Keratinocyte (primary cell): ENCODE measurements around the gene CHIT1. TPM values are rescaled to one million over a fixed set of nuclear protein-coding genes. Genes with fewer than 3 reads are reported as not detected.

ENCODE experiments used
- DNase-seq: peaks from one replicate; pipeline ENCODE4 v3.0.0-alpha.2; 2011; ENCODE audit warnings: low read depth, missing footprints, low spot score
- FAIRE-seq: peaks from 2 replicates; lab custom pipeline; 2011; peaks lifted over from hg19 to GRCh38; lab: Jason Lieb, UNC
- H2AFZ ChIP-seq: 2 replicates; pipeline ENCODE4 v1.6.0; 2012; ENCODE audit warnings: low read length, control low read depth, inconsistent platforms; ENCODE audit not compliant: control insufficient read depth
- H3K27ac ChIP-seq: 2 replicates; pipeline ENCODE4 v1.5.1; 2011; ENCODE audit warnings: low read length; ENCODE audit not compliant: control insufficient read depth, insufficient read depth
- H3K27me3 ChIP-seq: 3 replicates; pipeline ENCODE4 v1.6.0; 2011; ENCODE audit warnings: low read length; ENCODE audit not compliant: control insufficient read depth, insufficient read depth; ENCODE audit errors: extremely low read depth
- H3K36me3 ChIP-seq, 2 experiments: 2 replicates in 1 of 2; 3 replicates in 1 of 2; pipeline ENCODE4 v1.5.1; 2011; ENCODE audit warnings: low read length in 2 of 2, mild to moderate bottlenecking in 1 of 2; ENCODE audit not compliant: control insufficient read depth in 2 of 2, insufficient read depth in 2 of 2; ENCODE audit errors: extremely low read depth in 1 of 2
- H3K4me1 ChIP-seq: 3 replicates; pipeline ENCODE4 v1.5.1; 2011; ENCODE audit warnings: low read length; ENCODE audit not compliant: control insufficient read depth, insufficient read depth; ENCODE audit errors: extremely low read depth
- H3K4me2 ChIP-seq: 3 replicates; pipeline ENCODE4 v1.6.0; 2011; ENCODE audit warnings: low read depth, low read length; ENCODE audit not compliant: control insufficient read depth, insufficient read depth; ENCODE audit errors: extremely low read depth
- H3K4me3 ChIP-seq, 3 experiments: fragments of 200-600 bp in 1 of 3; sonication (generic) in 1 of 3; 2 replicates in 2 of 3; 3 replicates in 1 of 3; pipeline ENCODE4 v1.5.1; 2011 to 2016; ENCODE audit warnings: low read length in 3 of 3, mild to moderate bottlenecking in 3 of 3, control low read depth in 2 of 3, inconsistent platforms in 1 of 3, low read depth in 1 of 3, mixed read lengths in 1 of 3, mixed run types in 1 of 3, moderate library complexity in 1 of 3; ENCODE audit not compliant: control insufficient read depth in 2 of 3, insufficient read depth in 2 of 3; ENCODE audit errors: extremely low read depth in 1 of 3
- H3K79me2 ChIP-seq: 2 replicates; pipeline ENCODE4 v1.6.0; 2012; ENCODE audit warnings: low read length; ENCODE audit not compliant: control insufficient read depth, insufficient read depth
- H3K9ac ChIP-seq: 3 replicates; pipeline ENCODE4 v1.6.0; 2011; ENCODE audit warnings: low read length; ENCODE audit not compliant: control insufficient read depth, insufficient read depth; ENCODE audit errors: extremely low read depth
- H3K9me1 ChIP-seq: 3 replicates; pipeline ENCODE4 v1.6.0; 2011; ENCODE audit warnings: low read length; ENCODE audit not compliant: control insufficient read depth, insufficient read depth; ENCODE audit errors: extremely low read depth
- H3K9me3 ChIP-seq: 2 replicates; pipeline ENCODE4 v1.5.1; 2012; ENCODE audit warnings: low read depth, low read length; ENCODE audit not compliant: control insufficient read depth
- H4K20me1 ChIP-seq: 3 replicates; pipeline ENCODE4 v1.6.0; 2011; ENCODE audit warnings: low read length; ENCODE audit not compliant: control insufficient read depth, insufficient read depth; ENCODE audit errors: extremely low read depth
- CTCF ChIP-seq, 3 experiments: IDR thresholded peaks in 1 of 3; conservative IDR thresholded peaks in 1 of 3; optimal IDR thresholded peaks in 1 of 3; 2 replicates in 2 of 3; 3 replicates in 1 of 3; pipeline versions ENCODE3 to v1.5.1; 2011; ENCODE audit warnings: low read length in 3 of 3, mild to moderate bottlenecking in 3 of 3, moderate library complexity in 2 of 3, control low read depth in 1 of 3, inconsistent platforms in 1 of 3; ENCODE audit not compliant: insufficient read depth in 2 of 3; ENCODE audit errors: extremely low read depth in 1 of 3
- EZH2 ChIP-seq: IDR thresholded peaks from one replicate; pipeline ENCODE4 v1.6.1; 2012; ENCODE audit warnings: inconsistent platforms, mild to moderate bottlenecking, low read length, moderate library complexity
- dilution Hi-C: fragments of 300-500 bp; cut with MboI; formaldehyde crosslinking; loops from one replicate; pipeline ENCODE4 v1.7.0; 2020; ENCODE audit warnings: low sequenced_read_pairs; ENCODE audit not compliant: extremely low pct_ligation_motif_present
- polyA plus RNA-seq, 5 experiments: library from polyadenylated mRNA; depleted of rRNA in 3 of 5; stranded (reverse) in 3 of 5; stranded (forward) in 1 of 5; unstranded in 1 of 5; fragments of >200 nt; gene quantifications; 1 replicate in 1 of 5; 2 replicates in 3 of 5; 3 replicates in 1 of 5; pipeline versions ENCODE4 v1.2.1 to v1.2.3, GENCODE V29; 2011 to 2012; ENCODE audit warnings: missing spikeins in 2 of 5, low read depth in 1 of 5, low replicate concordance in 1 of 5

Gene CHIT1
- polyA plus RNA-seq, 1 donor (not counting 4 experiments of a cell fraction or from before 2014, with no cell fraction given), result not detected

- no peak for TF ChIP-seq EZH2
- TF ChIP-seq CTCF (optimal IDR thresholded peaks at IDR 0.05 in 1 of 3, IDR thresholded peaks at IDR 0.05 in 1 of 3, conservative IDR thresholded peaks at IDR 0.05 in 1 of 3; ENCODE audit: extremely low read depth in 1 of 3, insufficient read depth in 2 of 3, low read length in 3 of 3), result no peak
- Histone ChIP-seq H3K4me1 (no peaks in the 10 kb centered on the region), H3K9me1 (no peaks in the 10 kb centered on the region), H2AFZ (no peak overlapping the region), H3K27ac (no peak overlapping the region), H3K4me2 (no peak overlapping the region), H3K9ac (no peak overlapping the region), H3K36me3 (no peaks in the 10 kb centered on the region), H3K4me3 (no peak overlapping the region), H4K20me1 (no peaks in the 10 kb centered on the region), H3K79me2 (no peaks in the 10 kb centered on the region), H3K9me3 (no peaks in the 10 kb centered on the region), H3K27me3 (peaks cover 6% of the 10 kb centered on the region)
- FAIRE-seq (no peak), DNase-seq (no peak)
- dilution Hi-C loops, result no loop called here
These were observed 45.0 kb downstream of the CHIT1 start for GRCh38 chr1:203184467-203184866.

- no peak overlapping the region for H3K4me3 ChIP-seq
- no peaks in the 10 kb centered on the region for H3K79me2 ChIP-seq
- H3K9me1 ChIP-seq, result no peaks in the 10 kb centered on the region
- H2AFZ ChIP-seq, result no peak overlapping the region
- no peak overlapping the region for H3K9ac ChIP-seq
- no peak overlapping the region for H3K4me2 ChIP-seq
- H4K20me1 ChIP-seq, result no peaks in the 10 kb centered on the region
- H3K4me1 ChIP-seq, result no peaks in the 10 kb centered on the region
- TF ChIP-seq CTCF (optimal IDR thresholded peaks at IDR 0.05 in 1 of 3, IDR thresholded peaks at IDR 0.05 in 1 of 3, conservative IDR thresholded peaks at IDR 0.05 in 1 of 3; ENCODE audit: extremely low read depth in 1 of 3, insufficient read depth in 2 of 3, low read length in 3 of 3), result no peak
- no peak for TF ChIP-seq EZH2
- H3K36me3 ChIP-seq, result no peaks in the 10 kb centered on the region
- dilution Hi-C loops, result no loop called here
- H3K27me3 ChIP-seq, result peaks cover 6% of the 10 kb centered on the region
- H3K27ac ChIP-seq, result no peak overlapping the region
- FAIRE-seq, result no peak
- no peaks in the 10 kb centered on the region for H3K9me3 ChIP-seq
- DNase-seq, result no peak
These were observed 45.6 kb downstream of the CHIT1 start for GRCh38 chr1:203183828-203184227.
